Immature natural killer cell (primary cell): ENCODE results near the gene NLRP11. TPM values are rescaled to one million over a fixed set of nuclear protein-coding genes. Genes with fewer than 3 reads are reported as not detected.
"Not testable (repeated sequence)": the region's sequence is repeated elsewhere in the genome, so short reads cannot be mapped to it uniquely, and the experiment has no call there.

Experiments
- DNase-seq, 3 donors: peaks; one replicate each; pipeline ENCODE4 v3.0.0; 2022; ENCODE audit warnings: mixed read lengths in 1 of 3
- H3K27ac Mint-ChIP-seq, 6 donors: one replicate each; pipeline ENCODE4 v1.8.0; 2020; ENCODE audit warnings: mixed read lengths in 6 of 6, mild to moderate bottlenecking in 5 of 6, inconsistent platforms in 4 of 6, moderate library complexity in 3 of 6
- H3K27me3 Mint-ChIP-seq, 3 donors: one replicate each; pipeline ENCODE4 v1.8.0; 2020 to 2021; ENCODE audit warnings: low read depth in 3 of 3, mild to moderate bottlenecking in 3 of 3, mixed read lengths in 3 of 3, moderate library complexity in 3 of 3, inconsistent platforms in 1 of 3
- H3K36me3 Mint-ChIP-seq, 3 donors: one replicate each; pipeline ENCODE4 v1.8.0; 2020; ENCODE audit warnings: mixed read lengths in 3 of 3, inconsistent platforms in 2 of 3, mild to moderate bottlenecking in 2 of 3
- H3K4me1 Mint-ChIP-seq, 2 donors: one replicate each; pipeline ENCODE4 v1.8.0; 2020; ENCODE audit warnings: inconsistent platforms in 2 of 2, mild to moderate bottlenecking in 2 of 2, mixed read lengths in 2 of 2, moderate library complexity in 1 of 2
- H3K4me3 Mint-ChIP-seq, 5 donors: one replicate each; pipeline ENCODE4 v1.8.0; 2020; ENCODE audit warnings: mild to moderate bottlenecking in 5 of 5, mixed read lengths in 5 of 5, inconsistent platforms in 3 of 5, moderate library complexity in 3 of 5
- H3K9me3 Mint-ChIP-seq, 6 donors: one replicate each; pipeline ENCODE4 v1.8.0; 2020; ENCODE audit warnings: mild to moderate bottlenecking in 6 of 6, mixed read lengths in 6 of 6, inconsistent platforms in 4 of 6, moderate library complexity in 3 of 6
- polyA plus RNA-seq, 3 donors: library from polyadenylated mRNA; unstranded; fragments of 300-500 nt; fragmentation: Illumina TruSeq; gene quantifications; one replicate each; pipeline ENCODE4 v1.2.3, GENCODE V29; 2021

The NLRP11 gene
- polyA plus RNA-seq, 3 donors from 2014 or later = not detected

DNA sequence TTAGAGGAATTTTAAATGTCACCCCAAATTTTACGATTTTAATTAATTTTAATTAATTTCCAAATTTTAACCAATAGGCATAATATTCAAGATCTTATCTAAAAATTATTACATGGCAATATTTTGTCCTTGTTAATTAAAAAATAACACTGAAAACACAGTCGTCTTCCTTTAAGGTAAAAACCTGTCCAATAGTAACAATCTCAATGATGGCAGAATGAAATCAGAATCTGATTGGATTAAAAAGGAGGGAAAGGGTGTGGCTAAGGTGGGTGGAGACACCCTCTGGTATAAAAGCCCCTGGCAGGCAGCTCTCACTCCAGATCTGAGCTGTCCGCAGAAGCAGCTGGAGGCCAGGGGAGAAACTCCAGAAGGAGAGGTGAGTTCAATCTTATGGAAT, 73.0 kb downstream of the NLRP11 start, which contains the start of gene RFPL4A:
Gene RFPL4A, plus strand, starts transcription at position 301 of the 400 bp plus-strand sequence. CDS start 2,704 bp downstream, outside the sequence.
- H3K36me3 Mint-ChIP-seq, H3K4me3 Mint-ChIP-seq, H3K27ac Mint-ChIP-seq, H3K4me1 Mint-ChIP-seq, DNase-seq, H3K9me3 Mint-ChIP-seq: not testable (repeated sequence)
- peaks cover 1 to 12% (median 4%) of the 10 kb centered on the region in 3 donors for H3K27me3 Mint-ChIP-seq

DNA sequence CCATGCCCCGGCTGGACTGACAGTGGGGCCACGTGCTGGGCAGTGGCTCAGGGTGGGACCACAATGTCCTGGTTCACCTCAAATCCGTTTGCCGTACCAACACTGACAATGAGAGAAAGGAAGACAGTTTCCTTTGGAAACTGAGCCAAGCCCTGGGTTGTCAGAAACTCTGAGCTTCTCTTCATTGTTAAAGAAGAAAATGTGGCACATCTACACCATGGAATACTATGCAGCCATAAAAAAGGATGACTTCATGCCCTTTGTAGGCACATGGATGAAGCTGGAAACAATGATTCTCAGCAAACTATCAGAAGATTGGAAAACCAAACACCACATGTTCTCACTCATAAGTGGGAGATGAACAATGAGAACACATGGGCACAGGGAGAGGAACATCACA, 75.0 kb downstream of the NLRP11 start:
- H3K9me3 Mint-ChIP-seq, H3K27ac Mint-ChIP-seq, H3K4me1 Mint-ChIP-seq, H3K4me3 Mint-ChIP-seq, DNase-seq, H3K36me3 Mint-ChIP-seq: not testable (repeated sequence)
- H3K27me3 Mint-ChIP-seq = peaks cover 1 to 20% (median 4%) of the 10 kb centered on the region in 3 donors

DNA sequence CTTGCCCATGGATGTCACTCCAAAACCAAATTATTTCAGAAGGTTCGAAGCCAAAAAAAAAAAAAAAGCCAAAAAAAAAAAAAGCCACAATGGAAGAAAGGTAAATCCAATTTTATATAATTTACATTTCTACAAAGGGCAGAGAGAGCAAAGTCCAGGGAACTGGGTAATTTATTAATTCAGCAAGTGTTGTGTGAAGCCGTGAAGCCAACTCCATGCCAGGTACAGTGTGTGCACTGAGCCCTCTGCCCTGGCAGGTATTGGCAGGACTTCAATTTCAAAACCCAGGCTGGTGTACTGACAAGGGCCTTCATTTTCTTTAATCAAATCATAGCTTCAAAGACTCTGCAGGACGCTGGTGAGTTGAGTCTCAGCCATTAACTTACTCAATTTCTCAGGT, 78.4 kb downstream of the NLRP11 start:
- Mint-ChIP-seq H3K27me3 (peaks cover 1 to 15% (median 6%) of the 10 kb centered on the region in 3 donors), H3K4me3 (no peak overlapping the region), H3K9me3 (no peaks in the 10 kb centered on the region), H3K27ac (no peak overlapping the region), H3K36me3 (no peaks in the 10 kb centered on the region), H3K4me1 (no peaks in the 10 kb centered on the region)
- no peak for DNase-seq

GRCh38 chr19:55750715-55751114, 81.1 kb downstream of the NLRP11 start:
- H3K27me3 Mint-ChIP-seq = peaks cover 1 to 15% (median 4%) of the 10 kb centered on the region in 3 donors
- H3K4me1 Mint-ChIP-seq = no peaks in the 10 kb centered on the region
- H3K27ac Mint-ChIP-seq = no peak overlapping the region
- H3K9me3 Mint-ChIP-seq = no peaks in the 10 kb centered on the region
- no peak overlapping the region for H3K4me3 Mint-ChIP-seq
- H3K36me3 Mint-ChIP-seq = no peaks in the 10 kb centered on the region
- no peak for DNase-seq

- no peaks in the 10 kb centered on the region for H3K9me3 Mint-ChIP-seq
- no peak within 1 kb of the TSS for H3K27ac Mint-ChIP-seq
- no peaks in the 10 kb centered on the region for H3K4me1 Mint-ChIP-seq
- H3K4me3 Mint-ChIP-seq = no peak within 1 kb of the TSS
- DNase-seq = no peak
- H3K27me3 Mint-ChIP-seq = peaks cover 0 to 2% (median 0%) of the 10 kb centered on the region in 3 donors
- H3K36me3 Mint-ChIP-seq = no peaks in the 10 kb centered on the region
Measured at GRCh38 chr19:55738302-55738701, 93.5 kb downstream of the NLRP11 start, which contains the start of gene NLRP9. Gene NLRP9 (minus strand): TSS chr19:55738402. CDS start chr19:55738374, 28 bp downstream.

Other genes with a start within 250 kb of the NLRP11 start
- gene FIZ1, start 232.5 kb downstream of the NLRP11 start, polyA plus RNA-seq = 1 to 10 TPM in 2 of 3 donors, under 1 TPM in 1; 0.63 to 1.7 (median 1.0) TPM
- 10 to 100 TPM; 23.9 to 36.4 (median 31.7) TPM for gene ZNF524, start 231.7 kb downstream of the NLRP11 start, polyA plus RNA-seq
- gene ZNF865, start 226.4 kb downstream of the NLRP11 start, polyA plus RNA-seq = under 1 TPM in 2 of 3 donors, not detected in 1; 0.08 to 0.18 TPM
- under 1 TPM; 0.59 to 0.78 (median 0.62) TPM for gene ZNF784, start 207.4 kb downstream of the NLRP11 start, polyA plus RNA-seq
- gene ZNF580, start 191.0 kb downstream of the NLRP11 start, polyA plus RNA-seq = 10 to 100 TPM in 2 of 3 donors, 1 to 10 TPM in 1; 9.6 to 27.8 (median 13.8) TPM
- gene ZNF581, start 188.3 kb downstream of the NLRP11 start, polyA plus RNA-seq = 10 to 100 TPM in 2 of 3 donors, 1 to 10 TPM in 1; 8.4 to 24.9 (median 20.6) TPM
- 1 to 10 TPM in 2 of 3 donors, not detected in 1; 1.1 to 1.7 TPM for gene CCDC106, start 183.8 kb downstream of the NLRP11 start, polyA plus RNA-seq
- gene U2AF2, start 177.0 kb downstream of the NLRP11 start, polyA plus RNA-seq = 10 to 100 TPM in 1 of 3 donors, 1 to 10 TPM in 2; 3.1 to 17.0 (median 8.0) TPM
- gene EPN1, start 156.8 kb downstream of the NLRP11 start, polyA plus RNA-seq = 10 to 100 TPM in 1 of 3 donors, 1 to 10 TPM in 2; 3.0 to 15.3 (median 3.7) TPM
- not detected for gene NLRP9, start 93.6 kb downstream of the NLRP11 start, polyA plus RNA-seq
- not detected for gene RFPL4A, start 72.9 kb downstream of the NLRP11 start, polyA plus RNA-seq
- under 1 TPM in 1 of 3 donors, not detected in 2; 0.48 TPM for gene RFPL4AL1, start 62.9 kb downstream of the NLRP11 start, polyA plus RNA-seq
- not detected for gene NLRP4, start 4.5 kb upstream of the NLRP11 start, polyA plus RNA-seq
- gene NLRP13, start 100.3 kb upstream of the NLRP11 start, polyA plus RNA-seq = not detected
- not detected for gene NLRP8, start 115.8 kb upstream of the NLRP11 start, polyA plus RNA-seq
- not detected for gene NLRP5, start 154.8 kb upstream of the NLRP11 start, polyA plus RNA-seq